ENCODE results near the gene KHDC1.

DNA sequence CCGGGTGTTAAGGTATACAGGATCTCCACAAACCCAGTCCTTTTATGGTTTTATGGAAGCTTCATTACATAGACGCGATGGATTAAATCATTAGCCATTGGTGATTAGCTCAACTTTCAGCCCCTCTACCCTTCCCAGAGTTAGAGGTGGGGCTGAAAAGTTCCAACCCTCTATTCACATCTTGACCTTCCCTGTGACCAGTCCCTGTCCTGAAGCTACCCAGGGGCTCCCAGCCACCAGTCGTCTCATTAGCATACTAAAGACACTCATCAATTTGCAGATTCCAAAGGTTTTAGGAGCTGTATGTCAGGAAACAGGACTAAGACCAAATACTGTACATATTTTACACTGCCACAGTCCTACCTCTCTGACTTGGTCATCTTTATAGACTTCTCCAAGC, 58.7 kb downstream of the KHDC1 start:
- TF ChIP-seq EGR1 (IDR thresholded peaks at IDR 0.05) (no peak), TEAD4 (IDR thresholded peaks at IDR 0.05) (no peak), FOXM1 (IDR thresholded peaks at IDR 0.05; ENCODE audit: borderline replicate concordance, low read depth) (no peak), TCF12 (IDR thresholded peaks at IDR 0.05; ENCODE audit: low read depth) (no peak)
